Activated CD4-positive, alpha-beta memory T cell treated with anti-CD3 and anti-CD28 coated beads for 36 hours (primary cell): ENCODE data around the gene SPHK1. TPM values are rescaled to one million over a fixed set of nuclear protein-coding genes. Genes with fewer than 3 reads are reported as not detected.

Source experiments
- CTCF ChIA-PET: fragments of 350-600 bp; sonication (Branson Sonifier 250); formaldehyde crosslinking; loops from one replicate; lab custom pipeline; 2021; ENCODE audit warnings: antibody characterized with exemption, inconsistent platforms; lab: Charles Lee
- POLR2A ChIA-PET: fragments of 350-600 bp; sonication (Branson Sonifier 250); formaldehyde crosslinking; loops from one replicate; lab custom pipeline; 2021; ENCODE audit warnings: antibody characterized with exemption; lab: Charles Lee
- DNase-seq: peaks from one replicate; pipeline ENCODE4 v3.0.0-alpha.2; 2020
- H3K27ac Mint-ChIP-seq: one replicate; pipeline ENCODE4 v1.8.0; 2021; ENCODE audit warnings: mixed read lengths
- H3K27me3 Mint-ChIP-seq: one replicate; pipeline ENCODE4 v1.8.0; 2021; ENCODE audit warnings: mixed read lengths
- H3K36me3 Mint-ChIP-seq: one replicate; pipeline ENCODE4 v1.8.0; 2021; ENCODE audit warnings: mixed read lengths
- H3K4me1 Mint-ChIP-seq: one replicate; pipeline ENCODE4 v1.8.0; 2021; ENCODE audit warnings: low read depth, mixed read lengths
- H3K4me3 Mint-ChIP-seq: one replicate; pipeline ENCODE4 v1.8.0; 2021; ENCODE audit warnings: mild to moderate bottlenecking, mixed read lengths
- H3K9me3 Mint-ChIP-seq: one replicate; pipeline ENCODE4 v1.8.0; 2021; ENCODE audit warnings: mixed read lengths
- intact Hi-C: fragments of 100-400 bp; cut with micrococcal nuclease; formaldehyde crosslinking; loops from one replicate; pipeline ENCODE4 v1.15.1; 2023
- total RNA-seq, 2 experiments: library from RNA; stranded (reverse); gene quantifications; one replicate each; pipeline ENCODE4 v1.2.3, GENCODE V29; 2021

SPHK1 gene
- total RNA-seq, 2 experiments from 2014 or later, result 9.9 to 11.4 TPM

DNA sequence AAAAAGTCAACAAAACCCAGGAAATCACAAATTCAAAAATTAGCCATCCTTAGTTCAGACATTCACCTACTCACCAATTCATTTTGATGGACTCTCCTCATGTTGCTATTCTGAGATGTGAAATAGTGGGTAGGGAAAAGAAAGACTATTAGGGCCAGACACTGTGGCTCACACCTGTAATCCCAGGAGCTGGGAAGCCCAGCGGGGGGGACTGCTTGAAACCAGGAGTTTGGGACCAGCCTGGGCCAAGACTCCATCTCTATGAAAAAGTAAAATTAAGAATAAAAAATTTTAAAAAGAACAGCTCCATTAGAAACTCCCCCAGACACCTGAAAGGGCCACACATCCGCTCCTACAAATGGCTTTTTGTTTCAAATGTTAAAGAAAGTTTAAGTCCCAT lies 47.1 kb downstream of the SPHK1 start:
- no peak for DNase-seq
- ChIA-PET CTCF (interaction anchor here (0.6 to 1.5 kb wide), 2 partner anchors 33 to 50 kb away, joined by 3 to 4 read pairs; no protein-coding TSS in a partner anchor), POLR2A (no interaction called here)
- H3K4me3 Mint-ChIP-seq, result no peak overlapping the region
- no peaks in the 10 kb centered on the region for H3K9me3 Mint-ChIP-seq
- H3K4me1 Mint-ChIP-seq, result peaks cover 5% of the 10 kb centered on the region
- H3K27me3 Mint-ChIP-seq, result no peaks in the 10 kb centered on the region
- intact Hi-C loops, result no loop called here
- no peaks in the 10 kb centered on the region for H3K36me3 Mint-ChIP-seq
- no peak overlapping the region for H3K27ac Mint-ChIP-seq

- CTCF ChIA-PET, result interaction anchor here (1.5 kb wide), 1 partner anchor 33 kb away, joined by 4 read pairs; no protein-coding TSS in a partner anchor
- no peak for DNase-seq
- H3K27ac Mint-ChIP-seq, result no peak overlapping the region
These were observed 47.6 kb downstream of the SPHK1 start for GRCh38 chr17:76432004-76432403.

GRCh38 chr17:76432712-76433336 lies 48.4 kb downstream of the SPHK1 start:
- intact Hi-C loops, result no loop called here
- Mint-ChIP-seq H3K27me3 (no peaks in the 10 kb centered on the region), H3K9me3 (no peaks in the 10 kb centered on the region)

More at GRCh38 chr17:76432004-76432403, 47.6 kb downstream of the SPHK1 start:
- POLR2A ChIA-PET, result no interaction called here
- no peak overlapping the region for H3K4me3 Mint-ChIP-seq
- no peaks in the 10 kb centered on the region for H3K27me3 Mint-ChIP-seq
- intact Hi-C loops, result no loop called here
- peaks cover 3% of the 10 kb centered on the region for H3K4me1 Mint-ChIP-seq
- no peaks in the 10 kb centered on the region for H3K36me3 Mint-ChIP-seq
- H3K9me3 Mint-ChIP-seq, result no peaks in the 10 kb centered on the region

DNA sequence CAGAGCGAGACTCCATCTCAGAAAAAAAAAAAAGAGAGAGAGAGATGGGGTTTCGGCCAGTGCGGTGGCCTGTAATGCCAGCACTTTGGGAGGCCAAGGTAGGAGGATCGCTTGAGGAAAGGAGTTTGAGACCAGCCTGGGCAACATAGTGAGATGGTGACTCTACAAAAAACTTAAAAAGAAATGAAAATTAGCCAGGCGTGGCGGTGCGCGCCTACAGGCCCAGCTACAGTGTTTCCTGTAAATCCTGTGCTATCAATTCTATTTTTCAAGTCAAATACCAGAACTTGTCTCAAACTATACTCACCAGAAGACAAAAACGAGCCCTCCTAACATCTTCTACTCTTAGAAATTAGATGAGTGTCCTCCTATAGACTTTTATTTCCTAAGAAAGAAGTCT lies 49.3 kb downstream of the SPHK1 start:
- H3K27me3 Mint-ChIP-seq, result no peaks in the 10 kb centered on the region
- no peaks in the 10 kb centered on the region for H3K4me1 Mint-ChIP-seq
- H3K4me3 Mint-ChIP-seq, result no peak overlapping the region
- ChIA-PET POLR2A (no interaction called here), CTCF (no interaction called here)
- intact Hi-C loops, result no loop called here
- DNase-seq, result no peak
- no peaks in the 10 kb centered on the region for H3K36me3 Mint-ChIP-seq
- no peaks in the 10 kb centered on the region for H3K9me3 Mint-ChIP-seq
- H3K27ac Mint-ChIP-seq, result no peak overlapping the region

More at GRCh38 chr17:76432712-76433336, 48.4 kb downstream of the SPHK1 start:
- POLR2A ChIA-PET, result no interaction called here
- DNase-seq, result no peak
- Mint-ChIP-seq H3K27ac (no peak overlapping the region), H3K4me3 (no peak overlapping the region), H3K36me3 (no peaks in the 10 kb centered on the region), H3K4me1 (peaks cover 3% of the 10 kb centered on the region)
- CTCF ChIA-PET, result no interaction called here

DNA sequence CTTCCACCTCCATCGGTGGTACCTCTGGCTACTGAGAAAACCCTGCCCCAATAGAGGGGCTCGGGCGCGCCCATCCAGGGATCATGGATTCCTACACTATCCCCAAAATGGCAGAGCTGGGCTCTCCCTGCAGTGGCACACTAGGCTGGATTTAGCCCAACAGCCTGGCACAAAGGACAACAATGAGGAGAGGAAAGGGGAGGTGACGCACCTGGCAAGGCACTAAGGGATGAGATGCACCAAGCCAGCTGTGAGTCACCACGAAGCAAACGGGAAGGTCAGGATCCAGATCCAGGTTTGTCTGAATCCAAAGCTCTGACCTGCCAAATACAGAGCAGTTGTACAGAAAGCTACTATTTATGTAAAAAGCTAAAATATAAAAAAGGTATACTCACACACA lies 50.5 kb downstream of the SPHK1 start:
- no peaks in the 10 kb centered on the region for H3K9me3 Mint-ChIP-seq
- peaks cover 3% of the 10 kb centered on the region for H3K4me1 Mint-ChIP-seq
- H3K4me3 Mint-ChIP-seq, result no peak overlapping the region
- H3K27ac Mint-ChIP-seq, result no peak overlapping the region
- ChIA-PET POLR2A (no interaction called here), CTCF (interaction anchor here (0.8 to 1.7 kb wide), 3 partner anchors 11 to 26 kb away, joined by 3 to 4 read pairs (median 3); no protein-coding TSS in a partner anchor)
- no peaks in the 10 kb centered on the region for H3K36me3 Mint-ChIP-seq
- intact Hi-C loops, result no loop called here
- no peaks in the 10 kb centered on the region for H3K27me3 Mint-ChIP-seq
- DNase-seq, result no peak

- ChIA-PET POLR2A (interaction anchor here (0.6 kb wide), 1 partner anchor 22 kb away, joined by 3 read pairs; no protein-coding TSS in a partner anchor), CTCF (interaction anchor here (1.0 to 1.7 kb wide), 3 partner anchors 10 to 27 kb away, joined by 3 to 4 read pairs (median 3); no protein-coding TSS in a partner anchor)
- intact Hi-C loops, result no loop called here
- Mint-ChIP-seq H3K4me3 (no peak overlapping the region), H3K9me3 (no peaks in the 10 kb centered on the region), H3K36me3 (no peaks in the 10 kb centered on the region), H3K4me1 (peaks cover 3% of the 10 kb centered on the region), H3K27ac (no peak overlapping the region), H3K27me3 (no peaks in the 10 kb centered on the region)
- no peak for DNase-seq
These were observed 51.3 kb downstream of the SPHK1 start for GRCh38 chr17:76435751-76436150.

Other genes with a start within 250 kb of the SPHK1 start
- under 1 TPM; 0.22 to 0.29 TPM for gene FOXJ1, start 243.4 kb upstream of the SPHK1 start, total RNA-seq
- gene RNF157, start 144.1 kb upstream of the SPHK1 start, total RNA-seq, result 10 to 100 TPM; 25.4 to 28.0 TPM
- 100 to 1,000 TPM; 317 TPM for gene UBALD2, start 119.3 kb upstream of the SPHK1 start, total RNA-seq
- gene QRICH2, start 76.3 kb upstream of the SPHK1 start, total RNA-seq, result 1 to 10 TPM; 1.0 to 1.1 TPM
- 10 to 100 TPM; 40.1 to 42.1 TPM for gene PRPSAP1, start 30.7 kb upstream of the SPHK1 start, total RNA-seq
- 10 to 100 TPM; 24.5 to 25.2 TPM for gene UBE2O, start 68.5 kb downstream of the SPHK1 start, total RNA-seq
- gene AANAT, start 83.0 kb downstream of the SPHK1 start, total RNA-seq, result not detected
- 10 to 100 TPM; 28.9 to 30.0 TPM for gene RHBDF2, start 116.8 kb downstream of the SPHK1 start, total RNA-seq
- gene CYGB, start 153.1 kb downstream of the SPHK1 start, total RNA-seq, result not detected
- gene PRCD, start 155.4 kb downstream of the SPHK1 start, total RNA-seq, result not detected
- under 1 TPM; 0.19 to 0.51 TPM for gene ST6GALNAC2, start 201.3 kb downstream of the SPHK1 start, total RNA-seq